Activated CD8-positive, alpha-beta memory T cell treated with anti-CD3 and anti-CD28 coated beads, Interleukin-2, amount 10 ng/mL, durations not matched to agents 7 days and 5 days (primary cell): ENCODE results near the gene SMG6. TPM values are rescaled to one million over a fixed set of nuclear protein-coding genes. Genes with fewer than 3 reads are reported as not detected.

Experiments used
- ATAC-seq: fragments of 150-1000 bp; cut with Tn5 transposase; one replicate; pipeline ENCODE4 v1.10.0; 2021; ENCODE audit warnings: moderate library complexity
- CTCF ChIA-PET: fragments of 350-600 bp; sonication (Branson Sonifier 250); formaldehyde crosslinking; loops from one replicate; lab custom pipeline; 2021; ENCODE audit warnings: antibody characterized with exemption; lab: Charles Lee
- DNase-seq: peaks from one replicate; pipeline ENCODE4 v3.0.0-alpha.2; 2020
- H3K27ac Mint-ChIP-seq: one replicate; pipeline ENCODE4 v1.8.0; 2021; ENCODE audit warnings: mild to moderate bottlenecking, mixed read lengths
- H3K27me3 Mint-ChIP-seq: one replicate; pipeline ENCODE4 v1.8.0; 2021; ENCODE audit warnings: mixed read lengths
- H3K36me3 Mint-ChIP-seq: one replicate; pipeline ENCODE4 v1.8.0; 2021; ENCODE audit warnings: mild to moderate bottlenecking, mixed read lengths
- H3K4me1 Mint-ChIP-seq: one replicate; pipeline ENCODE4 v1.8.0; 2021; ENCODE audit warnings: mixed read lengths
- H3K4me3 Mint-ChIP-seq: one replicate; pipeline ENCODE4 v1.8.0; 2021; ENCODE audit warnings: mild to moderate bottlenecking, moderate library complexity, mixed read lengths
- H3K9me3 Mint-ChIP-seq: one replicate; pipeline ENCODE4 v1.8.0; 2022; ENCODE audit warnings: low read depth, mixed read lengths
- total RNA-seq, 2 experiments: library from RNA; stranded (reverse); gene quantifications; one replicate each; pipeline ENCODE4 v1.2.3, GENCODE V29; 2021

SMG6 gene
- total RNA-seq, 2 experiments from 2014 or later, result 46.7 to 60.9 TPM

DNA sequence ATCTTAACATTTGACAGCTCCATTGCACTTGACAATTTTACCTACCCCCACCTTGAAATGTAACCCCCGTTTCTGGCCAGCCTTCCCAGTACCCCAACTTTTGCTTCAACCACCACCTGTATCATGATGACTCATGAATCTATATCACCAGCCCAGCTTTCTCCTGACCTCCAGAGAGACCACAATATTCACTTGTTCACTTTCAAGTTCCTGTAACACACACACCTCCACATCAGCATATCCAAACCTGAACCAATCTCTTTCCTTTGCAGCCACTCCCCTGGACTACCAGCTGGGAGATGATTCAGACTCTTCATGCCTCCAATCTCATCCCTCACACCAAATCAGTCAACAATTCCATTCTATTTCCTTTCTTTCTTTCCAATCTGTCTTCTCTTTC is 8.0 kb downstream of the SMG6 start:
- DNase-seq, result no peak
- no peak overlapping the region for H3K4me3 Mint-ChIP-seq
- CTCF ChIA-PET, result interaction anchor here (1.3 kb wide), 1 partner anchor 13 kb away, joined by 3 read pairs; no protein-coding TSS in a partner anchor

DNA sequence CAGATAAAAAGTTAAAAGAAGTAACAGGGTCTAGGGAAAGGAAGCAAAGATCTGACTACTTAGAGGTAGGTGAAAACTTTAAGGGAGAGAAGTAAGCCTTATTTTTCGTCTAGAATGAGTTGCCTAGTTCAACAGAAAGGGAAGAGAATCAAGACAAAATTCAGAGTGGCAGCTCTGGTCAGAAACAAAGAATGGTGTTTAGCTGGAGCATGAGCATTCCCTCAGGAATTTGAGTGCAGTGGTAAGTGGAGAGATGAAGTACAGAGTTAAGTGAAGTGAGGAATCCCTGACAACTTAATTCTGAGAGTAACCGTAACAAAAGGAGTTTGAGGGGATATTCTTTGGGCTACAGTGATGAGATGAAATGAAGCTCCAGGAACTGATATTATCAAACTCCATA is 11.5 kb downstream of the SMG6 start:
- H3K27me3 Mint-ChIP-seq, result no peaks in the 10 kb centered on the region
- no peak overlapping the region for H3K27ac Mint-ChIP-seq
- peaks cover 59% of the 10 kb centered on the region for H3K36me3 Mint-ChIP-seq
- CTCF ChIA-PET, result interaction anchor here (0.7 to 1.9 kb wide), 5 partner anchors 9 to 239 kb away, joined by 3 to 5 read pairs (median 3); no protein-coding TSS in a partner anchor
- no peak for ATAC-seq
- no peaks in the 10 kb centered on the region for H3K9me3 Mint-ChIP-seq
- peaks cover 21% of the 10 kb centered on the region for H3K4me1 Mint-ChIP-seq
- no peak overlapping the region for H3K4me3 Mint-ChIP-seq
- no peak for DNase-seq

More for the DNA sequence above, 8.0 kb downstream of the SMG6 start:
- H3K27ac Mint-ChIP-seq, result no peak overlapping the region
- H3K9me3 Mint-ChIP-seq, result no peaks in the 10 kb centered on the region
- H3K4me1 Mint-ChIP-seq, result peaks cover 31% of the 10 kb centered on the region
- peaks cover 66% of the 10 kb centered on the region for H3K36me3 Mint-ChIP-seq
- ATAC-seq, result peak; percentile 39
- no peaks in the 10 kb centered on the region for H3K27me3 Mint-ChIP-seq

DNA sequence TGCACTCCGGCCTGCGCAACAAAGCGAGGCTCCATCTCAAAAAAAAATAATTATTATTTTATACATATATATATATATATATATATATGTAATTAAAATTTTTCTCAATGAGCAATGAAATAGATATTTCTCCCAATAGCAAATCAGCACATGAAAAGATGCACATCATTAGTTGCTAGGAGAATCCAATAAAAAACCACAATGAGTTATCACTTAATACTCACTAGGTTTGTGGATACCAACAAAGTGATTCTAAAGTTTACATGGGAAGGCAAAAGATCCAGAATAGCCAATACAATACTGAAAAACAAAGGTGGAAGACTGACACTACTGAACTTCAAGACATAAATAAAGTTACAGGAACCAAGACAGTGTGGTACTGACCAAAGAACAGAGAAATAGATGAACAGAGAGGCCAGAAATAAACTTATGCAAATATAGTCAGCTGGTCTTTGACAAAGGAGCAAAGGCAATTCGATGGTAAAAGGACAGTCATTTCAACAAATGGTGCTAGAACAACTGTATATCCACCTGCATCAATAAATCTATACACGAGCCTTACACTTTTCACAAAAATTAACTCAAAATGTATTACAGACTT is 13.6 kb downstream of the SMG6 start:
- Mint-ChIP-seq H3K27ac (no peak overlapping the region), H3K9me3 (no peaks in the 10 kb centered on the region), H3K4me3 (no peak overlapping the region), H3K27me3 (no peaks in the 10 kb centered on the region), H3K36me3 (peaks cover 46% of the 10 kb centered on the region), H3K4me1 (peaks cover 6% of the 10 kb centered on the region)
- no peak for ATAC-seq
- DNase-seq, result no peak
- CTCF ChIA-PET, result interaction anchor here (1.1 to 1.3 kb wide), 3 partner anchors 231 to 236 kb away, joined by 3 to 4 read pairs (median 3); no protein-coding TSS in a partner anchor

DNA sequence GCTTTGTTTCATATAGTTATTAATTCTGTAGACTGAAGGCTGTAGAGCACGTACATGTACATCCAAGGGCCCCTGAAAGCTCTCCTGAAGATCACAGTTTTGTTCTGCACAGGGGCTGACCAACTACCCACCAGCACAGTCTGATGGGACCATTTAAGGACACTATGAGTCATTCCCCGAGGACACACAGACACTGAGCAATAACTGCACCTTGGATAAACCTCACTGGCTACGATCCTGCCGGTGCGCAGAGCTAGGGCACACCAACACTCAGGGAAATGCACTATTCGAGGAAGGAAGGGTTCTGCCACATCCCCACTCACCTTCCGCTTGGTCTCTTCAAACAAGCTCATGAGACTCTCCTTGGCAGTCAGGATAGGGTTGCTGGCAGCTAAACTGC is 20.3 kb downstream of the SMG6 start:
- peaks cover 44% of the 10 kb centered on the region for H3K36me3 Mint-ChIP-seq
- H3K27me3 Mint-ChIP-seq, result no peaks in the 10 kb centered on the region
- no peak for DNase-seq
- peaks cover 37% of the 10 kb centered on the region for H3K4me1 Mint-ChIP-seq
- H3K4me3 Mint-ChIP-seq, result no peak overlapping the region
- CTCF ChIA-PET, result interaction anchor here (0.6 to 8.4 kb wide), 25 partner anchors 9 to 377 kb away, joined by 3 to 123 read pairs (median 3); partner anchors contain the start of genes HIC1 and TSR1
- no peaks in the 10 kb centered on the region for H3K9me3 Mint-ChIP-seq
- no peak overlapping the region for H3K27ac Mint-ChIP-seq
- no peak for ATAC-seq

DNA sequence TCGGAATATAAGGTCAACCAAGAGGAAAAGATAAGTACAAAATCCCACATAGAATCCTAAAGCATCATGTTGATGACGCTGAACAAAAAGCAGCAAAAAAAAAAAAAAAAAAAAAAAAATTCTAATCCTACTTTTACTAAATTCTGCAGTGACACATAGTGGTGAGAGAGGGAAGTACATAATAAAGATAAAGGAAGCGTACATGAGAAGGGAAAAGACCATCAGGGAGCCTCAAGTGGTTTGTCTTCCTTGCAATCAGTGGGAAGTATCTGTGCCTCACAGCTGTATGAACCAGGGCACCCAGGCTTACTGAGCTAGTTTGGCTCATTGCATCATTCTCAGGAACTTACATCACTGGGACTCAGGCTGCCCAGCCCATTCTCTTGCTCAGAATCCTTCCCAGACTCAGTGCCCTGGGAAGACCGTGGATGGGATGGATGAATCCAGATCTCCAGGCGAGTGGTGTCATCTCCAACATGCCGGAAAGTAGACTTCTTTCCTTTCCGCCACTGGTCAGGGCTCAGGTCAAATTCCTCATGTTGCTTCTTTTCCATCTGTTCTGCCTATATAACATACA is 21.2 kb downstream of the SMG6 start:
- Mint-ChIP-seq H3K27me3 (no peaks in the 10 kb centered on the region), H3K4me3 (no peak overlapping the region), H3K4me1 (peaks cover 38% of the 10 kb centered on the region), H3K27ac (peak overlapping the region; percentile 72), H3K9me3 (no peaks in the 10 kb centered on the region), H3K36me3 (peaks cover 41% of the 10 kb centered on the region)
- CTCF ChIA-PET, result interaction anchor here (0.7 to 8.4 kb wide), 25 partner anchors 10 to 1022 kb away, joined by 3 to 123 read pairs (median 4); partner anchors contain the start of gene HIC1
- ATAC-seq, result peak; percentile 39
- no peak for DNase-seq

DNA sequence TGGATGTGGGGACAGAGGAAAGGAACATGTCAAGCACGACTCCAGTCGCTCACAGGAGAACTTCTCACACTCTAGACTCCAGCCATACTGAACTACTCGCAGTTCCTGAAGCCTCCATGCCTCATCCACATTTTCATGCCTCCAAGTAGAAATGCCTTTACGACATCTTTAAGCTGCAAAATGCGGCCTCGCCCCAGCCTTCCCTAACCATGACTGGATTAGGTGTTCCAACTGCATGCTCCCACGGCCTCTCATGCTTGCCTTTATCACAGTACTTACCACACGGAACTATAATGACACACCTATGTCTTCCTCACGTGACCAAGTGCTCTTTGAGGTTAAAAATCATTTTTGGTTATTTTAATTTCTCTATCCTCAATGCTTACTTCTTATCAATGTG is 23.9 kb downstream of the SMG6 start:
- CTCF ChIA-PET, result interaction anchor here (1.2 to 8.4 kb wide), 4 partner anchors 20 to 223 kb away, joined by 3 to 123 read pairs (median 6); partner anchors contain the start of gene HIC1
- Mint-ChIP-seq H3K27ac (peak overlapping the region; percentile 22), H3K4me3 (no peak overlapping the region), H3K9me3 (no peaks in the 10 kb centered on the region), H3K36me3 (peaks cover 47% of the 10 kb centered on the region), H3K4me1 (peaks cover 60% of the 10 kb centered on the region), H3K27me3 (no peaks in the 10 kb centered on the region)
- ATAC-seq (no peak), DNase-seq (no peak)

DNA sequence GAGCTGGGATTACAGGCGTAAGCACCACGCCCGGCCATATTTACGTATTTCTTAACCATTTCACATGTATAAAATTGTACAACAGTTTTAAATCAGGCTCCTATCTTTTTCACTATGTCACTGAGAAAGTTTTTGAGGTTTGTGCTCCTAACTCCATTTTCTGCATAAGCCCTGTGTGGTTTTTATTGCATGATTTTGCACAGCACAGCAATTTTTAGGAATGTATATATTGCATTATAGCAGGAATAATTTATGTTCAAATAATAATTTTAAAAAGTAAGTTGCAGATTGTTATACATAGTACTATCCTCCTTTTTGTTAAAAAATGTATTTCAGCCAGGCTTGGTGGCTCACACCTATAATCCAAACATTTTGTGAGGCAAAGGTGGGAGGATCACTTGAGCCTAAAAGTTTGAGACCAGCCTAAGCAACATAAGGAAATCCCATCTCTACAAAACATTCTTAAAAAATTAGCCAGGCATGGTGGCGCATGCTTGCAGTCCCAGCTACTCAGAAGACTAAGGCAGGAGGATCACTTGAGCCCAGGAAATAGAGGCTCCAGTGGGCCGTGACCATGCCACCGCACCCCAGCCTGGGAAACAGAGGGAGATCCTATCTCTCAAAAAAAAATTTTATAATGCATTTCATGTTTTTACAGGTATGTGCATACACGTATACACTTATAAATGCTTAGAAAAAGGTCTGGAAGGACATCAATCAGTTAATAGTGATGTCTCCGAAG is 26.0 kb downstream of the SMG6 start:
- no peak overlapping the region for H3K27ac Mint-ChIP-seq

DNA sequence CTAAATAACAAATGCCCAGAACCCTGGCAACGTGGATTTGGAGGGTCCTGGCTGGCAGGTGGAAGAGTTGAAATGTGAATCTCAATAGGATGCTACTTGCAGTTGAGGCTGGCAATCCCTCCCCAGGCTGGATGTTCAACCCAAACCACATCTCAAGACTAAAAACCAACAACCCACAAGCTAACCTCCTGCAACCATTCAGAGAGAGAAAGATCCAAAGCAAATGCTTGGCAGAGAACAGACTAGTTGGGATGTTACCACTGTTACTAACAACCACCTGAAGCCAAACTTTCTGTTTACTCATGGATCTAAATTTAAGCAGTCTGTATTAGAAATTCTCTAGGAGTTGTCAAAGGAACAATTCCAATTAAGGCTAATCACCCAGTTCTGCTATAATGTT is 27.9 kb downstream of the SMG6 start:
- H3K4me3 Mint-ChIP-seq, result peak overlapping the region; percentile 34
- H3K4me1 Mint-ChIP-seq, result peaks cover 67% of the 10 kb centered on the region
- H3K27me3 Mint-ChIP-seq, result no peaks in the 10 kb centered on the region
- ATAC-seq (peak; percentile 67), DNase-seq (peak; percentile 73)
- CTCF ChIA-PET, result interaction anchor here (0.7 to 3.3 kb wide), 9 partner anchors 9 to 222 kb away, joined by 3 to 16 read pairs (median 5); partner anchors contain the start of genes SGSM2 and TSR1
- peaks cover 52% of the 10 kb centered on the region for H3K36me3 Mint-ChIP-seq
- H3K9me3 Mint-ChIP-seq, result no peaks in the 10 kb centered on the region
- peak overlapping the region; percentile 82 for H3K27ac Mint-ChIP-seq

More for the DNA sequence above, 26.0 kb downstream of the SMG6 start:
- H3K4me1 Mint-ChIP-seq, result peaks cover 68% of the 10 kb centered on the region
- no peak for DNase-seq
- H3K27me3 Mint-ChIP-seq, result no peaks in the 10 kb centered on the region
- CTCF ChIA-PET, result interaction anchor here (3.3 kb wide), 1 partner anchor 224 kb away, joined by 16 read pairs; no protein-coding TSS in a partner anchor
- no peak for ATAC-seq
- peaks cover 58% of the 10 kb centered on the region for H3K36me3 Mint-ChIP-seq
- H3K4me3 Mint-ChIP-seq, result no peak overlapping the region
- H3K9me3 Mint-ChIP-seq, result no peaks in the 10 kb centered on the region

DNA sequence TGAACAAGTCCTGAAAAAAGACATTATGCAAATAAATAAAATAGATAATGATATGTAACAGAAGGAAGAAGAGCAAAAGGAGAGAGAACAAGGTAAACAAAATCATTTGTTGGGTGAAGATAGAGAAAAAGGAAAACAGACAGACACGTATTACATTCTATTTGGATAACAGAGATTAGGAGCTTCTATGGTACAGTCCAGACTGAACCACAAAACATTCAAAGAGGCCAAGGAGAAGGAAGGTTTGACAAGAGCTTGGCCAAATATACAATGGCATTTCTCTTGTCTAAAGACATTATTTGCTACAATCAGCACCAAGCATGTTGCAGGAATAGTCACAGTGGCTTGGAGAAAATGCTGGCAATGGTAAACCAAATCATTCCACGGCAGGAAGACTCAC is 29.2 kb downstream of the SMG6 start:
- H3K36me3 Mint-ChIP-seq, result peaks cover 54% of the 10 kb centered on the region
- DNase-seq, result no peak
- H3K4me1 Mint-ChIP-seq, result peaks cover 73% of the 10 kb centered on the region
- H3K27ac Mint-ChIP-seq, result peak overlapping the region; percentile 13
- no peak for ATAC-seq
- H3K9me3 Mint-ChIP-seq, result no peaks in the 10 kb centered on the region
- H3K4me3 Mint-ChIP-seq, result no peak overlapping the region
- CTCF ChIA-PET, result interaction anchor here (1.8 to 3.3 kb wide), 2 partner anchors 11 to 221 kb away, joined by 6 to 16 read pairs; no protein-coding TSS in a partner anchor
- H3K27me3 Mint-ChIP-seq, result no peaks in the 10 kb centered on the region

DNA sequence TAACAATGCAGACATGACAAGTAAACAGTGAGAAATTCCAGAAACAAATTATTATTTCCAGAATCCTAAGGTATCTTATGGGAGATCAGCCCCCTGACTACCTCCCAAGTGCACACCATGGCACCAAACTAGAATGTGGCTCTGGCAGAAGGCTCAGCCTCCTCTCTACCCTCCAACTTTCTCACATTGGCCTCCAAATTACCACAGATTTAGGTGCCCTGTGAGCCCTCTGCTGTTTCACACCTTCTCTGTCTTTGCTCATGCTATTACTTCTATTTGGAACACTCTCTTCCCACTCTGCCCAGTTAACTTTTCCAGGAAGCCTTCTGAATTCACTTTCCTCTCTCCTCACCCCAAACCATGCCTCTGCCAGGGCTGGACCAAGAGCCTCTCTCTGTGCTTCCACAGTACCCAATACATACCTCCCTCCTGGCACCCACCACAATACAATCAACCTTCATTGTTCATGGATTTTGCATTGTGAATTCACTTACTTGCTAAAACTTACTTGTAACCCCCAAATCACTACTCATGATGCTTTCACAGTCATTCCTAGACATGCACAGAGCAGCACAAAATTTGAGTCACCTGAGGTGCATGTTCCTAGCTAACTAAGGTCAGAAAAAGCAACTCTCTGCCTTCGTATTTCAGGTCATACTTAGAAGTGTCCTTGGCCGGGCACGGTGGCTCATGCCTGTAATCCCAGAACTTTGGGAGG is 31.4 kb downstream of the SMG6 start:
- Mint-ChIP-seq H3K36me3 (peaks cover 51% of the 10 kb centered on the region), H3K9me3 (no peaks in the 10 kb centered on the region), H3K27me3 (no peaks in the 10 kb centered on the region), H3K4me3 (peak overlapping the region; percentile 8), H3K27ac (peak overlapping the region; percentile 81), H3K4me1 (peaks cover 74% of the 10 kb centered on the region)
- CTCF ChIA-PET, result interaction anchor here (0.7 to 2.7 kb wide), 5 partner anchors 9 to 217 kb away, joined by 3 to 11 read pairs (median 4); partner anchors contain the start of gene HIC1
- ATAC-seq (peak; percentile 65), DNase-seq (peak; percentile 53)

DNA sequence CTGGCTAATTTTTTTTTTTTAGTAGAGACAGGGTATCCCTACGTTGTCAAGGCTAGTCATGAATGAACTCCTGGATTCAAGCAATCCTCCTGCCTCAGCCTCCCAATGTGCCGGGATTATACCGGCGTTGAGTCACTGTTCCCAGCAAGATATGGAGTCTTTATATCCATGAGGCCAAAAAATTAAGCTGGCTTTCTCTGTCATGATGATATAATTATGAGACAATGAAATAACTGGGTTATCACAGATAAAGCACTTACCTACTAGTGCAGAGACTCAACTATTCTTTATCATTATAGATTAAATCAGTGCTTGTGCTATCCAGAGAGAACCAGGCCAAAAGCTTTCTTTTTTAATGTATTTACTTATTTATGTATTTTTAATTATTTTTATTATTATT is 36.2 kb downstream of the SMG6 start:
- Mint-ChIP-seq H3K27ac (peak overlapping the region; percentile 100), H3K36me3 (peaks cover 39% of the 10 kb centered on the region), H3K4me3 (peak overlapping the region; percentile 79), H3K27me3 (no peaks in the 10 kb centered on the region), H3K4me1 (peaks cover 82% of the 10 kb centered on the region), H3K9me3 (no peaks in the 10 kb centered on the region)
- CTCF ChIA-PET, result interaction anchor here (1.1 to 13.9 kb wide), 8 partner anchors 9 to 211 kb away, joined by 3 to 167 read pairs (median 6); partner anchors contain the start of gene HIC1
- DNase-seq, result no peak
- no peak for ATAC-seq

DNA sequence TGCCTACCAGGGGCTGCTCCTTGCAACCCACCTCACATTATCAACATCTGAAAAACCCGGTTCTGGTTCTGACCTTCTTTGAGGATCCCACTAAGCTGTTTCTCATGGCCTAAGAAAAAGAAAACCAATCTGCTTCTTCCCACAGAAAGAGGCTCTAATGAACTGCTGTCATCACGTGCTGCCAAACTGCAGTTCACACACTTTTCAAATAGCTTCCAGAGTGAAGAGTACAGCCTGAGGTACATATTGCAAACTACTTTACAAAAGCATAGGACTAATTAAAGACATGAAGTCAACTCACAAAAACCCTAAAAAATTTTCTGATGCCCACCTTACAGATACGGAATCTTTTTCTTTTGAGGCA is 36.7 kb downstream of the SMG6 start:
- H3K36me3 Mint-ChIP-seq, result peaks cover 37% of the 10 kb centered on the region
- H3K4me1 Mint-ChIP-seq, result peaks cover 82% of the 10 kb centered on the region
- peak overlapping the region; percentile 79 for H3K4me3 Mint-ChIP-seq
- no peaks in the 10 kb centered on the region for H3K27me3 Mint-ChIP-seq
- no peaks in the 10 kb centered on the region for H3K9me3 Mint-ChIP-seq
- ATAC-seq, result peak; percentile 6
- DNase-seq, result no peak
- CTCF ChIA-PET, result interaction anchor here (1.1 to 13.9 kb wide), 8 partner anchors 9 to 211 kb away, joined by 3 to 167 read pairs (median 6); partner anchors contain the start of gene HIC1
- H3K27ac Mint-ChIP-seq, result peak overlapping the region; percentile 100
